ENCODE measurements around the gene PPDPF.

The PPDPF gene

GRCh38 chr20:63537525-63538203 is 17.1 kb downstream of the PPDPF start:
- TF ChIP-seq, protein P1, sequence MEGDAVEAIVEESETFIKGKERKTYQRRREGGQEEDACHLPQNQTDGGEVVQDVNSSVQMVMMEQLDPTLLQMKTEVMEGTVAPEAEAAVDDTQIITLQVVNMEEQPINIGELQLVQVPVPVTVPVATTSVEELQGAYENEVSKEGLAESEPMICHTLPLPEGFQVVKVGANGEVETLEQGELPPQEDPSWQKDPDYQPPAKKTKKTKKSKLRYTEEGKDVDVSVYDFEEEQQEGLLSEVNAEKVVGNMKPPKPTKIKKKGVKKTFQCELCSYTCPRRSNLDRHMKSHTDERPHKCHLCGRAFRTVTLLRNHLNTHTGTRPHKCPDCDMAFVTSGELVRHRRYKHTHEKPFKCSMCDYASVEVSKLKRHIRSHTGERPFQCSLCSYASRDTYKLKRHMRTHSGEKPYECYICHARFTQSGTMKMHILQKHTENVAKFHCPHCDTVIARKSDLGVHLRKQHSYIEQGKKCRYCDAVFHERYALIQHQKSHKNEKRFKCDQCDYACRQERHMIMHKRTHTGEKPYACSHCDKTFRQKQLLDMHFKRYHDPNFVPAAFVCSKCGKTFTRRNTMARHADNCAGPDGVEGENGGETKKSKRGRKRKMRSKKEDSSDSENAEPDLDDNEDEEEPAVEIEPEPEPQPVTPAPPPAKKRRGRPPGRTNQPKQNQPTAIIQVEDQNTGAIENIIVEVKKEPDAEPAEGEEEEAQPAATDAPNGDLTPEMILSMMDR (IDR thresholded peaks at IDR 0.05; ENCODE audit: borderline replicate concordance, control extremely low read depth, extremely low read depth, insufficient read depth, missing control alignments) = peak; percentile 97
- peak; percentile 99 for DNase-seq (ENCODE audit: low spot score)
- in situ Hi-C loops (cut with MboI; ENCODE audit: low sequenced_read_pairs, unreplicated experiment) = loop anchor here (25.0 kb wide), 1 partner anchor 325 kb away; the partner anchor contains the start of genes ABHD16B and TPD52L2

- TF ChIP-seq, protein P1 (IDR thresholded peaks at IDR 0.05; ENCODE audit: borderline replicate concordance, control extremely low read depth, extremely low read depth, insufficient read depth, missing control alignments) = peak; percentile 7
- in situ Hi-C loops (cut with MboI; ENCODE audit: low sequenced_read_pairs, unreplicated experiment) = loop anchor here (25.0 kb wide), 1 partner anchor 324 kb away; the partner anchor contains the start of genes ABHD16B and TPD52L2
Measured at GRCh38 chr20:63538204-63539091, 17.9 kb downstream of the PPDPF start.

GRCh38 chr20:63539092-63539430 is 18.5 kb downstream of the PPDPF start:
- in situ Hi-C loops (cut with MboI; ENCODE audit: low sequenced_read_pairs, unreplicated experiment) = loop anchor here (25.0 kb wide), 1 partner anchor 323 kb away; the partner anchor contains the start of genes ABHD16B and TPD52L2
- no peak for DNase-seq (ENCODE audit: low spot score)
- TF ChIP-seq, protein P1 (IDR thresholded peaks at IDR 0.05; ENCODE audit: borderline replicate concordance, control extremely low read depth, extremely low read depth, insufficient read depth, missing control alignments) = no peak

More at GRCh38 chr20:63538204-63539091, 17.9 kb downstream of the PPDPF start:
- DNase-seq (ENCODE audit: low spot score) = peak; percentile 74

DNA sequence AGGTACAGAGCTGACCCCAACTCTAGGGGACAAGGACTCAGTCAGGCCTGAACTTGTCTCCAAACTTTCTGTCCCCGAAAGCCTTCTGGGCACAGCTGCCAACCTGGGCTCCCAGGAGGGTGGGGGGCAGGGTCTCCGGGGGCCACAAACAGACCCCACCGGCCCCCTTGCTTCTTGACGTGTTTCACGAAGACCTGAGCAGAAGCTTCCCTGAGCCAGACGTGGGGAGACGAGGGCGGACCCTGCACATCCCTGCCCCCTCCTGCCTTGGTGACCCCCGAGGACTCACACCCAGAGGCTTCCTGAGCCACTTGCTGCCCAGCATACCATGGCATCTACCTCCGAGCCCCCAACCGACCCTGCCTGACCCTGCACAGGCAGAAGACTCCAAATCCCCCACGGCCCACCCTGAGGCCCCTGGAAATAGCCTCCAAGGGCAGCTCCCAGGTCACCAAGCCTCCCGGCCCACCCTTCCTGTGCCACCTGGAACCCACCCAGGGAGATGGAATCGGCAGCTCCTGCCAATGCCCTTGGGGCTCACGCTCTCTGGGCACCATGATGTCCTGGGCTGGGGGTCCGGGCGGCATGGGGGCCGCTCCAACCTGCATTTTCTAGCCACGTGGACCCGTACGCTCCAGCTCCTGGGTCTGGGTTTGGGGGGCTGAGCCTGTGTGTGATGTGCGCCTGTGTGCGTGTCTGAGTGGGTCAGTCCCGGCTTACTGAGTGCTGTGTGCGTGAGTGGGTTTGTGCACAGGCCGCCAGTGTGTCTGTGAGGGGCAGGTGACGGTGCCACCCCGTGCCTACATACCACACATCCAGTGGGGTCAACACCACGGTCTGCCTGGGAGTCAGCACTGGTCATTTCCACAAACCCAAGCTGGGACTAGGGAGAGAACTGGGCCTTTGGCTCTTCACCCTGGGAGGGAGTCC is 19.1 kb downstream of the PPDPF start:
- DNase-seq (ENCODE audit: low spot score) = no peak
- TF ChIP-seq, protein P1 (IDR thresholded peaks at IDR 0.05; ENCODE audit: borderline replicate concordance, control extremely low read depth, extremely low read depth, insufficient read depth, missing control alignments) = no peak
- in situ Hi-C loops (cut with MboI; ENCODE audit: low sequenced_read_pairs, unreplicated experiment) = loop anchor here (25.0 kb wide), 1 partner anchor 323 kb away; the partner anchor contains the start of genes ABHD16B and TPD52L2

GRCh38 chr20:63540417-63541186 is 20.0 kb downstream of the PPDPF start:
- no peak for DNase-seq (ENCODE audit: low spot score)
- TF ChIP-seq, protein P1 (IDR thresholded peaks at IDR 0.05; ENCODE audit: borderline replicate concordance, control extremely low read depth, extremely low read depth, insufficient read depth, missing control alignments) = no peak

More at GRCh38 chr20:63540417-63541186, 20.0 kb downstream of the PPDPF start:
- in situ Hi-C loops (cut with MboI; ENCODE audit: low sequenced_read_pairs, unreplicated experiment) = loop anchor here (25.0 kb wide), 1 partner anchor 322 kb away; the partner anchor contains the start of genes ABHD16B and TPD52L2

Data from GM13976 (cell line).